Activated T-helper 1 cell treated with Interleukin-2 at 50 U/mL for 16 hours (primary cell): ENCODE results near the gene TBC1D22B.
"Not testable (repeated sequence)": the region's sequence is repeated elsewhere in the genome, so short reads cannot be mapped to it uniquely, and the experiment has no call there.

ENCODE experiments used
- DNase-seq: peaks from one replicate; pipeline ENCODE4 v3.0.0-alpha.2; 2020; ENCODE audit warnings: low read depth

The TBC1D22B gene

DNA sequence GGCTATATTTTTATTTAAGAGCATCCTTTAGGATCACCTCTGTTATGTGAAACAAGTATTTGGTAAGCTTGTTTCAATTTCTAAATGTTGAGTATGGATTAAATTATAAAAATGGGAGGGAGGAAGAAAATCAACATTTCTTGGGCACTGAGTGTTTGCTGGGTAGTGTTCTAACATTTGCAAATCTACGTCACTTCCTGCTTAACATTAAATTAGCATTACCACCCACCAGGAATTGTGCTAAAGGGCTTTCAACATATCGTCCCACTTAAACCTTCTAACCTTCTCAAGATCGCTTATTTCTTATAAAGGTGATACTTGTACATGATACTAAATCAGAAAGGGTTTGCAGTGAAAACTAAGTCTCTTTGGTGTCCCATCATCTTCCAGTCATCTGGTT, 8.3 kb downstream of the TBC1D22B start:
- DNase-seq = no peak

GRCh38 chr6:37269105-37269504, 11.5 kb downstream of the TBC1D22B start:
- no peak for DNase-seq

- no peak for DNase-seq
These were observed 15.4 kb downstream of the TBC1D22B start for GRCh38 chr6:37272834-37273566.

DNA sequence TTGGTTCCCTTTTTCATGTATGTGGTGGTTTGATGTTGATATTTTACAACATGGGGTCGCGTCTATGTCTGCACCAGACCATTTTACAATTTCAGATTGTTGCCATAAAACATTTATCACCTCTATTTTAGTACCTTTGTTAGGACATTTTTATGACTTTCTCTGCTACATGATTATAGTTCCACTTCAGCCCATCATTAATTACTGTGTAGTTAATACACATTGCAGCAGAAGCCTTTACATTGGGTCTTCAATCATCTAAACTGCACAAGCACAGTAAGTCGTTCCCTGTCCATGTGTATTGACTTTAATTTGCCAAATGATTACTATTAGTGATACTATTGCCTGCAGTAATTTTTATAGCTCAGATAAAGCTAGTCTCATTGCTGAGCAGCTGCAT, 16.1 kb downstream of the TBC1D22B start:
- DNase-seq = no peak

DNA sequence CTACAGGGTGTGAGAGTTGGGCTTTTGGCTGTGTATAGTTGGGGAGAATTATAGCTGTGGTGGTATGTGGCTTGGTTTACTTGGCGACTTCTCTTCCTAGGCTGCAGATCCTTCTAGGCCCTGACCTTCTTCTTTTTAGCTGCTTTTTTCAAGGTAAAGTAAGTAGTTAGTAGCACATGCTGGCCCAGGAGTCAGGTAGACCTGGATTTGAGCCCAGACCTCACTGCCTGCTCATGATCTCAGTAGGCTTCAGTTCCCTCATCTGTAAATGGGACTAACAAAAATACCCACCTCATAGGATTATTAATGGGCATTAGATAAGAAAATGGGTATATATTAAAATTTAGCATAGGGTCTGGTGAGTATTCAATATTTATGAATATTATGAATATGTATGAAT, 17.8 kb downstream of the TBC1D22B start:
- no peak for DNase-seq

- DNase-seq = no peak
These were observed 19.4 kb downstream of the TBC1D22B start for GRCh38 chr6:37277001-37277409.

DNA sequence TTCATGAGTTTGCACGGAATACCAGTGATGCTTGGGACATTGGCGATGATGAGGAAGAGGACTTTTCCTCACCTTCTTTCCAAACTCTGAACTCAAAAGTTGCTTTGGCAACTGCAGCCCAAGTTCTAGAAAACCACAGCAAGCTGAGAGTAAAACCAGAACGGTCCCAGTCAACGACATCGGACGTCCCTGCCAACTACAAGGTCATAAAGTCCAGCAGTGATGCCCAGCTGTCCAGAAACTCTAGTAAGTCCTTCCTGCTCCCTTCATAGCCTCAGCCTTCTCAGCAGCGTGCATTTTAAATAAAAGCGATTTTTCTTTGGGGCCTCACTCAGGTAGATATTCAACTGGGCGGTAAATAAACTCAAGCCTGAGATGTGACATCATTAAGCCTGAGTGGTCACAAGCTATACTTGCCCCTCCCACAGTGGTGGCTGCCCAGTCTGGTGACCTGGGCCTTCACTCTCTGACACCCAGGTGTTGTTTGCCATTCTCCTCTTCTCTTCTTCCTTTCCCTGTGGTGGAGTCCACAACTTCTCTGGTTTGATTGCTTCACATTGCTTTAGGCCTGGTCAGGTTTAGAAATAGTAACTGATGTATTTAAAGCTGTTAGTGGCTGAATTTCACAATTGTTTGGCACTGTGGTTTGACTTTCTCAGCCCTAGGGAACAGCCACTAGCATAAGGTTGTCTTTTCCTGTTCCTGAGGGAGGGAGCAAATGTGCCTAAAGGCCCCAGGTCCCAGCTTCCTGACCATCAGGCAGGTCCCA, 22.0 kb downstream of the TBC1D22B start:
- DNase-seq = no peak

- DNase-seq = no peak
These were observed 22.8 kb downstream of the TBC1D22B start for GRCh38 chr6:37280162-37280887.

- DNase-seq = no peak
These were observed 24.8 kb downstream of the TBC1D22B start for GRCh38 chr6:37282371-37282770.

DNA sequence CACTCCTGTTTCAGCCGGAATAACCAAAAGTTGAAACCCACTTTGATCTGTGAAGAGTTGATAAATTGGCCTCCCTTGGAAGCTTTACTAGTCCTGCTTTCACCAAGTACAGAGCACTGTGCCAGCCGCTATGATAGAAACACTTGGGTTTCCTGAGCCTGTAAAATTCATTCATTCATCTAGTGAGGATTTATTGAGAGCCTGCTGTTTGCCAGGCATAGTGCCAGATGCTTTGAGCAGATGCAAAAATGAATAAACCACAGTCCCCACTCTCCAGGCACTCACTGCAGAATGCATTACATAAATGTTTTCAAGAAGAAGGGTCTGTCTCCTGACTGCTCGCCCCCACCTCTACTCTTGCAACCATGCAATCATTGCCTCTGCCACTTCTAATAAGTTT, 25.7 kb downstream of the TBC1D22B start:
- DNase-seq = no peak

- DNase-seq = no peak
These were observed 26.1 kb downstream of the TBC1D22B start for GRCh38 chr6:37283671-37284151.

DNA sequence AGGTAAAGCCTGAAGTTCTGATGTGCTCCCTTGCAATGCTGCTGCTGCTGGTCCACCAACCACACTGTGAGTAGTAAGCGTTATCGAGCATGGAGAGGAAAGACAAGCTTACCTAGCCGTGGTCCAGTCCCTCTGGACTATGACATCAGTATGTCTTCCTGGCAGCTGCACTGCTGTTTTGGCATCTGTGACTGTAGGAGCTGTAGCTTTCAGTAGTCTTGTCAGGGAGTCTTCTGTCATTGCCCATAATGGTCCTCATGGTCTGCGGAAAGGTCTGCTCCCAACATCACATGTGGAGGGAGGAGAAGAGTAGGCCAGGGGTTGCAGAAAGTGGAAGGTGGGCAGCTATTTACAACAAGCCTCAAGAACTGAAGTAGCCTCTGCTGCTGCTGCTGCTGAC, 27.2 kb downstream of the TBC1D22B start:
- no peak for DNase-seq

- no peak for DNase-seq
These were observed 28.3 kb downstream of the TBC1D22B start for GRCh38 chr6:37285861-37286311.

GRCh38 chr6:37287519-37288157, 30.1 kb downstream of the TBC1D22B start:
- DNase-seq = no peak

GRCh38 chr6:37288247-37288646, 30.7 kb downstream of the TBC1D22B start:
- DNase-seq = no peak

- DNase-seq = no peak
These were observed 32.4 kb downstream of the TBC1D22B start for GRCh38 chr6:37289931-37290330.

GRCh38 chr6:37293426-37293825, 35.9 kb downstream of the TBC1D22B start:
- no peak for DNase-seq

- not testable (repeated sequence) for DNase-seq
These were observed 40.1 kb downstream of the TBC1D22B start for GRCh38 chr6:37297637-37298036.

- no peak for DNase-seq
These were observed 41.4 kb downstream of the TBC1D22B start for GRCh38 chr6:37298958-37299357.

DNA sequence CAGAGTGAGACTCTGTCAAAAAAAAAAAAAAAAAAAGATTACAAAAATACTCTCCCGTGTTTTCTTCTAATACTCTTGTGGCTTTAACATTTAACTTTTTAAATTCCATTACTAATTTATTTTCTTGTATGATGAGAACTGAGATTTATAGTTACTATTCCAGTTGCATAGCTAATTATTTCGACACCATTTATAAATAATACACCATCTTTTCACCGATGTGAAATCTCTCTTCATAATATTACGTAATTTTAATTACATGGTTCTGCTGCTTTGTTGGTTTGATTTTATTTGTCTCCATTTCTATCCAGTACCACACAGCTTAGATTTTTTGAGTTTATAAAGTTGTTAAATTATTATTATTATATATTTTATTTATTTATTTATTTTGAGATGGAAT, 42.4 kb downstream of the TBC1D22B start:
- no peak for DNase-seq

GRCh38 chr6:37302086-37302686, 44.6 kb downstream of the TBC1D22B start:
- no peak for DNase-seq
